H7 (cell line): ENCODE results near the gene GATD1. TPM values are rescaled to one million over a fixed set of nuclear protein-coding genes. Genes with fewer than 3 reads are reported as not detected.

Experiments
- DNase-seq: peaks from one replicate; pipeline ENCODE4 v3.0.0; 2012
- H3K27me3 ChIP-seq: 2 replicates; pipeline ENCODE4 v1.6.0; 2011; ENCODE audit warnings: mild to moderate bottlenecking, low read length; ENCODE audit not compliant: control insufficient read depth, insufficient read depth
- H3K36me3 ChIP-seq: replicated peaks from 2 replicates; pipeline ENCODE4 v1.5.1; 2011; ENCODE audit warnings: low read length; ENCODE audit not compliant: control insufficient read depth, insufficient read depth
- H3K4me3 ChIP-seq: 2 replicates; pipeline ENCODE4 v1.5.1; 2011; ENCODE audit warnings: low read depth, mild to moderate bottlenecking, control low read depth, low read length, moderate library complexity; ENCODE audit not compliant: insufficient read depth
- total RNA-seq: library from RNA; depleted of rRNA; stranded (reverse); fragments of >200 nt; shearing (Covaris generic); gene quantifications from 2 replicates; pipeline ENCODE4 v1.2.3, GENCODE V29; 2014

GATD1 gene
- total RNA-seq, 1 experiment from 2014 or later, result 48.7 TPM

GRCh38 chr11:803467-803742, 26.1 kb upstream of the GATD1 start:
- Histone ChIP-seq H3K36me3 (peaks cover 9% of the 10 kb centered on the region), H3K27me3 (no peaks in the 10 kb centered on the region)
- DNase-seq, result no peak

DNA sequence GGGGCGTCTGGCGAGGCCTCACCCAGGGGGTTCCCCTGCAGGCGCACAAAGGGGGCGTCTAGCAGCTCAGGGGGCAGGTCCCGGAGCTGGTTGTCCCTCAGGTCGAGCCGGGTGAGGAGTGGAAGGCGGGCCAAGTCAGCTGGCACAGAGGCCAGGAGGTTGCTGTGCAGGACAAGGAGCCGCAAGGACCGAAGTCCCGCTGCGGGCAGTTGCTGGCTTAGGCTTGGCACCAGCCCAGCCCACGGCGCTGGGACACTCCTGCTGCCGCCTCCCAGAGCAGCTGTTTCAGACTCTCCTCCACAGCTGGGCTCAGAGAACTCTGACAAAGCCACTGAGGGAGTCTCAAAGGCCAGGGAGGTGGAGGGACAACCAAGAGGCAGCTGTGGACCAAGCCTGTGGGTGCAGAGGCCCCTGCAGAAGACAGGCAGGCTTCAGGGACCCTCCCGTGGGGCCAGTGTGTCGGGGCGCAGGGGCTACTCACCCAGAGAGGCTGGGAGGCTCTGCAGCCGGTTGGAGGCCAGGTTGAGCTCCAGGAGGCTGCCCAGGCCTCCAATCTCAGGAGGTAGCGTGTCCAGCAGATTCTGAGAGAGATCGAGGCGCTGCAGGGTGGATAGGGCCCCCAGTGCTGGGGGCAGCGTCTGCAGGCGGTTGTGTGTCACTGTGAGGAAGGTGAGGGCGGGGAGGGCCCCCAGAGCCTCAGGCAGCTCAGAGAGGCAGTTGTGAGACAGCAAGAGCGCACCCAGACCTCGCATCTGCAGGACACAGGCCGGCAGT, 25.6 kb upstream of the GATD1 start:
- no peak overlapping the region for H3K4me3 ChIP-seq
- H3K27me3 ChIP-seq, result no peaks in the 10 kb centered on the region
- no peak for DNase-seq

More at GRCh38 chr11:803467-803742, 26.1 kb upstream of the GATD1 start:
- no peak overlapping the region for H3K4me3 ChIP-seq

GRCh38 chr11:802018-802617, 24.8 kb upstream of the GATD1 start:
- H3K36me3 ChIP-seq, result peaks cover 9% of the 10 kb centered on the region
- H3K4me3 ChIP-seq, result no peak overlapping the region
- no peaks in the 10 kb centered on the region for H3K27me3 ChIP-seq
- DNase-seq, result no peak

More for the DNA sequence above, 25.6 kb upstream of the GATD1 start:
- peaks cover 9% of the 10 kb centered on the region for H3K36me3 ChIP-seq

GRCh38 chr11:801097-801780, 24.0 kb upstream of the GATD1 start:
- Histone ChIP-seq H3K36me3 (peaks cover 9% of the 10 kb centered on the region), H3K4me3 (no peak overlapping the region), H3K27me3 (no peaks in the 10 kb centered on the region)
- DNase-seq, result no peak

- H3K4me3 ChIP-seq, result no peak overlapping the region
- peaks cover 9% of the 10 kb centered on the region for H3K36me3 ChIP-seq
- DNase-seq, result no peak
- H3K27me3 ChIP-seq, result no peaks in the 10 kb centered on the region
Measured at GRCh38 chr11:800473-800872, 23.2 kb upstream of the GATD1 start.

- H3K27me3 ChIP-seq, result no peaks in the 10 kb centered on the region
- no peak for DNase-seq
- H3K36me3 ChIP-seq, result peaks cover 9% of the 10 kb centered on the region
- H3K4me3 ChIP-seq, result no peak overlapping the region
Measured at GRCh38 chr11:799641-800316, 22.5 kb upstream of the GATD1 start.

- peak within 1 kb of the TSS; percentile 84 for H3K4me3 ChIP-seq
- peak; percentile 99 for DNase-seq
- H3K36me3 ChIP-seq, result peaks cover 8% of the 10 kb centered on the region
- H3K27me3 ChIP-seq, result no peaks in the 10 kb centered on the region
Measured at GRCh38 chr11:798093-798713, 20.9 kb upstream of the GATD1 start, which contains the start of gene SLC25A22. TSS of gene SLC25A22 (minus strand) at chr11:798281. CDS start at chr11:795006, 3,275 bp downstream.

GRCh38 chr11:797296-798092, 20.2 kb upstream of the GATD1 start:
- H3K36me3 ChIP-seq, result peaks cover 4% of the 10 kb centered on the region
- no peaks in the 10 kb centered on the region for H3K27me3 ChIP-seq
- DNase-seq, result peak; percentile 95
- peak overlapping the region; percentile 84 for H3K4me3 ChIP-seq

GRCh38 chr11:796565-797295, 19.4 kb upstream of the GATD1 start:
- H3K36me3 ChIP-seq, result peaks cover under 1% of the 10 kb centered on the region
- peak overlapping the region; percentile 84 for H3K4me3 ChIP-seq
- peak; percentile 79 for DNase-seq
- H3K27me3 ChIP-seq, result no peaks in the 10 kb centered on the region

GRCh38 chr11:795634-796564, 18.6 kb upstream of the GATD1 start:
- no peaks in the 10 kb centered on the region for H3K27me3 ChIP-seq
- DNase-seq, result peak; percentile 92
- H3K36me3 ChIP-seq, result no peaks in the 10 kb centered on the region; the same call in none of the 2 replicates
- H3K4me3 ChIP-seq, result 0 out of 2 replicates have a peak overlapping the region, but pooled peaks have one; percentile 7

GRCh38 chr11:794766-795633, 17.7 kb upstream of the GATD1 start:
- H3K4me3 ChIP-seq, result no peak overlapping the region
- no peaks in the 10 kb centered on the region for H3K27me3 ChIP-seq
- H3K36me3 ChIP-seq, result no peaks in the 10 kb centered on the region; the same call in none of the 2 replicates
- DNase-seq, result no peak
